HPDE6-E6E7 (cell line): ENCODE data around the gene CWC25.
"Not testable (repeated sequence)": the region's sequence is repeated elsewhere in the genome, so short reads cannot be mapped to it uniquely, and the experiment has no call there.

ENCODE experiments used
- DNase-seq: peaks from one replicate; pipeline ENCODE4 v3.0.0; 2011; ENCODE audit warnings: missing footprints; ENCODE audit errors: extremely low spot score

CWC25 gene

DNA sequence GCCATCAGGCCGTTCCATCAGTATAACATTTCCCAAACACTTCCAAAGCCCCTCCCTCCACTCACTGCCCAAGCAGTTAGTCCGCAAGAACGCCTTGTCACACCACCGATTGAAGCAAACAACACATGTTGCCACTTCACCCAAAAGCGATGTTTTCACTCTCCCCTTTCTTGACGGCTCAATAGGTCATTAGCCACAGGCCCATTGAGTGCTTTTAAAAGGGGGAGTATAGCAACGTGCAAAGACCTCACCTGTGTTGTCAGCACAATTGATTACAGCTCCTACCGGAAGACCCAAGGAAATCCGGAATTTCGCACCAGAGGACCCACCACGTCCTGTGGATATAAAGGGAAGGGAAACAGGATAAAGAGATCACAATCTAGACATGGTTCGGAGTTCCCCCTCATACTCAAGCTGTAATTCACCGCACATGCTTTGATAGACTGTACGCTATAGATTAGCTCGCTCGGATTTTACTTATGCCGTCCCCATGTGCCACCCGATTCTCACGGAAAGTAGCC lies 27.7 kb upstream of the CWC25 start:
- no peak for DNase-seq

DNA sequence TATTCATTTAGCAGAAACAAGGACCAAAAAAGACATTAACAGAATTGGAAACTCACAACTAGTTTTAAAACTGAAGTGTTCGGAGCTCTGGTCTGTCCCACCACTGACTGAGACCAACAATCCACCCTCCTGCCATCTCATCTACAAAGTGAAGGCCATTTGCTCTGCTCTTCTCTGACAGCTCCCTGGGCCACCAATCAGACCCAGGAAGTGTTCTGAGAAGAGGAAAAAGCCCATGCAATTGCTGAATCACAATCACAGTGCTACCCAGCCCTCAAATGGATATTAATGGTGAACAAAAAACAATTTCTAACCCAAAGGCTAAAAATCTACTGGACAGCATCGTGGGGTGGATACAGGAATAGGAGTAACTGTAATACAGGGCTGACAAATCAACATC lies 26.3 kb upstream of the CWC25 start:
- DNase-seq, result no peak

- DNase-seq, result no peak
These were observed 25.3 kb upstream of the CWC25 start for GRCh38 chr17:38850374-38850773.

DNA sequence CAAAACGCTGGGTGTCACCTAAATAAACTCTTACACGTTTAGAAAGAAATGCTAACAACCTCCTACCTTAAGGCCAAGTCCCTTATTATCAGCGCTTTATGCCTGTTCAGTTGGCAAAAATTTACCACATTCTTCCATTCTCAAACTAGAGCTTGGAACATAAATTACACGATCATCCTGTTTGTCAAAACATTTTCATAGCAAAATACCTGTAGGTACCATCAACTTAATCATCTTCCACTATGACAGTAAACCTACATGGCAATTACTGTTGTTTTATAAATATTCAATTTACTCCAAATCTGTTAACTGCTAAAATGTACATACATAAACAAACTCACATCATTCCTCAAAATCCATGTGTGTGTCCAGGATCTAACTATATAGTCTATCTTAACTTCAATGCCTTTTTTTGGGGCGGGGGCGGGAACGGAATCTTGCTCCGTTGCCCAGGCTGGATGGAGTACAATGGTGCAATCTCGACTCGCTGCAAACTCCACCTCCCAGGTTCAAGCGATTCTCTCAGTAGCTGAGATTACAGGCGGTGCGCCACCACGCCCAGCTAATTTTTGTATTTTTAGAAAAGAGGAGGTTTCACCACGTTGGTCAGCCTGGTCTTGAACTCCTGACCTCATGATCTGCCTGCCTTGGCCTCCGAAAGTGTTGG lies 24.0 kb upstream of the CWC25 start:
- DNase-seq, result no peak

DNA sequence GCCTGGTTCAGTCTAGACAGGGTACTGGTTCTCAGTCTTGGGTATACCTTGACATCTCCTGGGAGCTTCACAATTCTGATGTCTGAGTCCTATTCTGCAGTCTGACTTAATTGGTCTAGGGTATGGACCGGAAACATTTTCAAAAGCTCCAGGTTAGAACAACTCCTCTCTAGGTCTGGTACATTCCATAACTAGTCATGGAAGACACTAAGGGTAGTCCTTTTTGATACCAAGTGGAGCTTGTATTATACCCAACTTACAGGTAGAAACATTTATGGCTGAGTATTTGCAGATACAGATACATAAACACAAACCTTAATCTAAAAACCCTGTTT lies 23.4 kb upstream of the CWC25 start:
- no peak for DNase-seq

DNA sequence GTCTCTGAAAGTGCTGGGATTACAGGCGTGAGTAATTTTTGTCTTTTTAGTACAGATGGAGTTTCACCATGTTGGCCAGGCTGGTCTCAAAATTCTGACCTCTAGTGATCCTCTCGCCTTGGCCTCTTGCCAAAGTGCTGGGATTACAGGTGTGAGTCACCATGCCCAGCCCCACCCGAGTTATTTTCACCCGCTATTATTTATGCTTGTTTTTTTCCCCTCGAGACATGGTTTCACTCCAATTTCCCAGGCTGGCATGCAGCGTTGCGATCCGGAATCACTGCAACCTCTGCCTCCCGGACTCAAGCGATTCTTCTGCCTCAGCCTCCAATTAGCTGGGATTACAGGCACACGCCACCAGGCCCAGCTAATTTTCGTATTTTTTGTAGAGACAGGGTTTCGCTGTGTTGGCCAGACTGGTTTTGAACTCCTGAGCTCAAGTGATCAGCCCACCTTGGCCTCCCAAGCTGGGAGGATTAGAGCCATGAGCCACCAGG lies 19.2 kb upstream of the CWC25 start:
- DNase-seq, result no peak

DNA sequence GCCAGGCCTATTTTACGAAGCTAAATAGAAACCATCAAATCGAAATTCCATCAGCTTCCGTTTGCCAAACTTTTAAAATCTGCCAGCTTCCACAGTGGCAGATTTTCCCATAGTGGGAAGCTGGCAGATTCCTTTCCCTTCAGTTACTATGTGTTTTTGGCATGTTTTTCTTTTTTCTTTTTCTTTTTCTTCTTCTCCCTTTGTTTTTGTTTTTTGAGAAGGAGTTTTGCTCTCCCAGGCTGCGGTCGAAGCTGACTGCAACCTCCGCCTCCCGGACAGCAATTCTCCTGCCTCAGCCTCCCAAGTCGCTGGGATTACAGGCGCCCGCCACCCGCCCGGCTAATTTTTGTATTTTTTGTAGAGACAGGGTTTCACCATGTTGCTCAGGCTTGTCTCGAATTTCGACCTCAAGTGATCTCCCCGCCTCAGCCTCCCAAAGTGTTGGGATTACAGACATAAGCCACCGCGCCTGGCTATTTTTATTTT lies 684 bp upstream of the CWC25 start:
- DNase-seq, result no peak

- DNase-seq, result no peak
These were observed 9.4 kb downstream of the CWC25 start for GRCh38 chr17:38815576-38816193.

DNA sequence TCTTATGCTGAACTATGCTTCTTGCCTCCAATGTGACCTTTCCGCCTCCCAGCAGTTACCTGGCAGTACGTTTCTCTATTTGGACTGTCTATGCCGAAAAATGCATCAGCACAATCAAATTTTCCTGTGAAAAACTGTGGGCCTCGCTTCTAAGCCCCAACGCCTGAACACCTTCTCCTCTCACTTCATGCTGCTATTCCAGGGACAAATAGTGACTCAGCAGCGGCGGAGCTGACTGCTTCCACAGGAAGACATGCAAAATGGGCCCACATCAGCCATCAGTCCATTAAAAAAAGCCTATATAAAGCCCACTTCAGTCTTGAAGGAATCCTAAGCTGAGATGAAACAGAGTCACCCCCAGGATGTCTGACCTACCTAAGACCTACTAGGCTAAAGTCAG lies 15.3 kb downstream of the CWC25 start:
- no peak for DNase-seq

DNA sequence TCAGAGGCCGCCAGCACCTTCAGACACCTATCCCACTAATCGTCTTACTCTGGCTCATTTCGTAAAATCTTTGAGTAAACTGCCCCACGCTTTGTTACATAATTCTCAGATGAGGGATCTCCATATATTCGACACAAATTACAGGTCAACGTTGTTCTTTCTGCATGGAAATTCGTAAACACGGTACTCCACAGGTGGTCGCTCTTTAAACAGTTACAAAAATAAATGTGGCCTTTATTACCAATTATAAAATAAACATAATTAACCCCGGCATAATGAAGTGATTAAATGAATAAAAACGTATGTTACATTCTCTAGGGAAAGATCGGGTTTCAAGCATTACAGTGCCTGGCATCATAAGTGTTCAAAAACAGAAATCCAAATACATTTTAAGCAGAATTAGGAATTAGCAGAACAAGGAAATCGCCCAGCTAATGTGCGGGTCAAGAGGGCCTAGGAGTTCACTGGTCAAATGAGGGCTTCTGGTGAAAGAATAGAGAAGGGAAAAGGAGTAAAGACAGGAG lies 24.8 kb downstream of the CWC25 start:
- DNase-seq, result no peak

DNA sequence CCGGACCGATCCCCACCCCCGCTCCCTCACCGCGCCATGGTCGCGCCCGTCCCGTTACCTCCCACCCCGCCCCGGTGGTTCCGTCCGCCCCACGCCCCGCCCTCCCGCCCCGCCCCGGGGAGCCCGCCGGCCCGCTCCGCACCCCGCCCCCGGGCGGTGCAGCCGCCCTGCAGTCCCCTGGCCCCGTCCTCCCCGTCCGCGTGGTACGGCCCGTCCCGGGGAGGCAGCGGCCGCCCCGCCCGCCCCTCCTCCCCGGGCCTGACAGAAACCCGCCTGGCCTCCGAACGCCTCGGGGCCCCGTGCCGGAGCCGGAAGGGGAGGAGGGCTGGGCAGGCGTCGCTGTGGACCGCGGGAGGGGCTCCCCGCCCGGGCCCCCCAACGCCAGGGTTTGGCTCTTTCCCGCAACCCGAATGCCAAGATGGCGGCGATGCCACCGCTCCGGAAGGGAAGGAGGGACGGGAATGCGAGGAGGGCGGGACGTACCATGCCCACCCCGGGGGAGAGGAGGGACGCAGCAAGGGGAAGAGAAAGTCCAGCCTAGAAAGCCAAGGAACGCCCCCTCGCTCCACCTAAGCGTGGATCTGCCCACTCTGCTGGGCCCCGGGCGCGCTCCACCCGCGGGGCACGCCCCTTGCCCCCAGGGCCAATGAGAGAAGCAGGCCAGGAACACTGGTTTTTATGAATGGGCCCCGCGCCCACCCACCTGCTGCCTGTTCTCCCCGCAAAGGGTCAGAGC lies 25.5 kb downstream of the CWC25 start, which contains the start of gene PIP4K2B:
Gene PIP4K2B (minus strand): TSS at position 56 of the 736 bp plus-strand sequence. CDS start 132 bp downstream, outside the sequence.
- peak; percentile 94 for DNase-seq

DNA sequence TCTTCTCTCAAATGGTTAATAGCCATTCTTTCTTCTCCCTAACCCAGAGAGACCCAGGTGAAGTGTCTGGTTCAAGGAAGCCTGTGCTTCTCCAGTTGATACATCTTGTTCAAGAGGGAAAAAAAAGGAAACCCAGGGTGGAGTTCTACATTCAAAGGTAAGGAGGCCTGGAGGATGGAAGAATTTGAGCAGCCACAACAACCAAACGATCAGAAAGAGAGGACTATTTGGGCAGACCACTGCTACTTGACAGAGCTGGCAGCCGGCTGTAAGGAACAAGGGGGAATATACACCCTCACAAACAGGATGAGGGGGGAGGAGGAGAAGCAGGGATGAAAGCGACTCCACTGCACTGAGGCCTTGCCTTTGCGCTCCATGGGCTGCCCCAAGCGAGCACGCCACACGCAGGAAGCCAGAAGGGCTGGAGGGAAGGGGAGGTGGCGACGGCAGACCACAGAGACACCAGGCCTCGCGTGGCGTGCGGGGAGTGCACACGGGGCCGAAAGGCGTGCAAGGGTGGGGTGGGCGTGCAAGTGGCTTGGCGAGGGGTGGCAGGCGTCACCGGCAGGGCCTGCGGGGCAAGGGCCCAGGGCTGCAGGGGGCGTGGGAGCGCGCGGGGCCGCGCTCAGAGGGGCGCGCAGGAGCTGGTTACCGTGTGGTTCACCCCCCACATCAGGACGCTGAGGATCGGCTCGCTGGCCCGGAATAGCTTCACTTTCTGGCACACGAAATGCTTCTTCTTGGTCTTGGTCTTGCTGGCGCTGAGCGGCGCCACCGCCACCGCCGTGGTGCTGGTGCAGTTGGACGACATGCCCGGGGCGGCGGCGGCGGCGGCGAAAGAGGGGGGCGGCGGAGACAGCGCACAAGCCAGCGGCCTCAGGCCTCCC lies 26.3 kb downstream of the CWC25 start:
- peak; percentile 33 for DNase-seq

DNA sequence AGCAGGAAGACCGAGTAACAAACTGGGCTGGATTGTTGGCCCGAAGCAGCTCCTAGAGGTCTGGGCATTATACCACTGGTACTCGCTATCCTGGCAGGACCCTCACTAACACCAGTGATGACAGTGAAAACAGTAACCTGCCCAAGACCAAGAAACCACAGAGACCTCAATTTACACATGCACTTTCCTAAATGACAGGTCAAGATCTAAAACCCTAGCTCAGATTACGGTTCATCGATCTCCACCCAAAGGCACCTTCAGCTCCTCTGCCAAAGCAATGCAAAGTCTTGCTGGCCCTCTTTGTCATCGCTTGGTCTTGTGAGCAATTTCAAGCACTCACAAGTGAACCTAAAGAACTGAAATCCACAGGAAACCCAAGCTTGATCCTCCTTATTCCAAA lies 27.3 kb downstream of the CWC25 start:
- no peak for DNase-seq

DNA sequence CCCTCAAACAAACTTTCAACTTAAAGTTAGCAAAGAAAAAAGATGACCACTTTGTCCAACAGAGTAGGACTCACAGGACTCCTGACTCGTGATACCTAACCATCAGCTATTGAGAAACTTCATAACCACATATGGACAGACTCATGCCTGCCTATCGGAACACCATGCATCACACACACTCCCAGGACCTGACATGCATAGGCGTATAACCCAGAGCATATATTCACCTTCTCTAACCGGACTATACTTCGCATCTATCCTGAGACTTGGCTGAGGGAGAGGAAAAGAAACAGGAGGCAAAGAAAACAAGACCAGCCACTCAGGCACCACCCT lies 28.0 kb downstream of the CWC25 start:
- no peak for DNase-seq

GRCh38 chr17:38796451-38797157 lies 28.5 kb downstream of the CWC25 start:
- DNase-seq, result no peak

DNA sequence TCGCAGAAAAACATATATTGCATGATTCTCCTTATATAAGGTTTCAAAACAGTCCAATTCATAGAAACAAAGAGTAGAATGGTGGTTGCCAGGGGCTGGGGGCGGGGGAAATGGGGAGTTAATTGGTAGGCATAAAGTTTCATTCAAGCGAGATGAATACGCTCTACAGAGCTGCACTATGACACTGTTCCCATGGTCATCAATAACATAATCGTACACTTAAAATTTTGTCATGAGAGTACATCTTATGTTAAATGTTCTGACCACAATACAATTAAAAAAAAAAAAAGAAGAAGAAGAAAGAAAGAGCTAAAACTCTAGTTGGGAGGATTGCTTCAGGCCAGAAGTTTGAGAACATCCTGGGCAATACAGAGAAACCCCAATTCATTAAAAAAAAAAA lies 30.9 kb downstream of the CWC25 start:
- no peak for DNase-seq

DNA sequence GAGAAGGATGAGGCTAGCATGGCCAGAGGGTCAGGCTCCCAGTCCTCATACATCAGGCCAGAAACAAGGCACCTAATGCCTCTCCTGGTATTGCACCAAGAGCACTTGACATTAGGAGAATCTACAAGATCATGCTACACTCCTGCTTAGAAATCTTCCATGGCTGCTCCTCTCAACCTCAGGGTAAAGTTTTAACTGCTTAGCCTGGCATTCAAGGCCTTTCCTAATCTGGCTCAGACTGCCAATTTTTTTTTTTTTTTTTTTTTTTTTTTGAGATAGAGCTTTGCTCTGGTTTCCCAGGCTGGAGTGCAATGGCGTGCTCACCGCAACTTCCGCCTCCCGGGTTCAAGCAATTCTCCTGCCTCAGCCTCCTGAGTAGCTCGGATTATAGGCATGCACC lies 34.0 kb downstream of the CWC25 start:
- DNase-seq, result no peak

DNA sequence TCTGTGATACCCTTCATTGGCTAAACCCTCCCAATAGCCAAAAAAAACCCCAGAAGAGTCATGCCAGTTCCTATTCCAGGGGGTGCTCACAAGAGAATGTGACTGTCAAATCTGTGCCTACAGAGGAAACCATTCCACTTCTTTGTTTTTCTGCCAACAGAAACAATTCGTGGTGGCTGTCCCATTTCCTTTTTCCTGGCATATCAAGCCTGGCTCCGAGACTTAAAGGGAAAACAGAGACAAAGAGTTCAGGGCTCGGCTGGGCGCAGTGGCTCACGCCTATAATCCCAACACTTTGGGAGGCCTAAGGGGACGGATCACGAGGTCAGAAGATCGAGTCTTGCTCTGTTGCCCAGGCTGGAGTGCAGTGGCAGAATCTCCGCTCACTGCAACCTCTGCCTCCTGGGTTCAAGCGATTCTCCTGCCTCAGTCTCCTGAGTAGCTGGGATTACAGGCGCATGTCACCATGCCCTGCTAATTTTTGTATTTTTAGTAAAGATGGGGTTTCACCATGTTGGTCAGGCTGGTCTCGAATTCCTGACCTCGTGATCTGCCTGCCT lies 34.9 kb downstream of the CWC25 start:
- DNase-seq, result not testable (repeated sequence)

DNA sequence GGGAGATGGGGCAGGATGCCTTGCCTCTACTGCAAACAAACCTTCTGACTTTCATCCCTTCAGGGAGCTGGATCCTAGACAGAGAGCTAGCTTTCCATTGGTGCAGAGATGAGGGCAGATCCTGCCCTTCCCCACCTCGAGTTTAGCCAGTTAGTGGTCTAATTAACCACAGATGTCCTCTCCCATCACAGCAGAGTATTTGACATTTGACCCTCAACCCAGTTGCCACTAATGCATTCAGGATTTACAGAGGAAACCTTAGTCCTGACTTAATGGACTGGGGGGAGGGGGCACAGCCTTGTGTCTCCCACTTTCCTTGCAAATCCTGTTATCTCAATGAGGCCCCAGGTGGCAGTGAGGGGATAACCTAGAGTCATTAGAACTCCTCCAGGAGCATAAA lies 35.9 kb downstream of the CWC25 start:
- DNase-seq, result no peak

- DNase-seq, result not testable (repeated sequence)
These were observed 37.1 kb downstream of the CWC25 start for GRCh38 chr17:38787999-38788398.
